ENCODE results near the gene RAET1G. TPM values are rescaled to one million over a fixed set of nuclear protein-coding genes. Genes with fewer than 3 reads are reported as not detected.
A peak's percentile ranks its signal among the peaks of the same experiment; 100 is the strongest.
"Not testable (repeated sequence)": the region's sequence is repeated elsewhere in the genome, so short reads cannot be mapped to it uniquely, and the experiment has no call there.

RAET1G gene
- total RNA-seq, 1 experiment from 2014 or later = not detected

DNA sequence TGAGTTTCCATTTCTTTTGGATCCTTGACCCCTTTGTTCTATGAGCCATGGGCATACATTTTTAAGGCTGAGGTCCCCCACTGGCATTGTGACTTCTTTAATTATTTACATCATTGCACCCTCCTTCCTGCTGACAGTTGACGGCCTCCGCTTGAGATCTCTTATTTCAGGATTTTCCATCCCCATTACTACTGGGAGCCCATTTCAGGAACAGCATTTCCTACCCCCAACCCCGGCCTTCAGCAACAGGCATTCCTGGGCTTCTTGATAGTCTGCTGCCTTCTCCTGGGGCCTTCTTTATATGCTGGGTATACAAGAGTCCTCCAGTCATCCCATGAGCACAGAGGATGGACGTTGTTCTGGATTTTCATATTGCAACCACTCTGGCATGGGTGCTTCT is 44.7 kb upstream of the RAET1G start:
- Histone ChIP-seq H3K4me3 (ENCODE audit: low read depth, low read length) (no peak overlapping the region), H3K36me3 (ENCODE audit: control insufficient read depth, insufficient read depth, low read length) (no peaks in the 10 kb centered on the region), H3K9me3 (no peaks in the 10 kb centered on the region), H3K27me3 (replicated peaks; ENCODE audit: control insufficient read depth, insufficient read depth, low read length) (no peaks in the 10 kb centered on the region), H3K4me1 (no peaks in the 10 kb centered on the region)
- Mint-ChIP-seq H3K27me3 (ENCODE audit: insufficient read depth, unreplicated experiment) (no peaks in the 10 kb centered on the region), H3K36me3 (ENCODE audit: insufficient read depth, unreplicated experiment) (peaks cover 15% of the 10 kb centered on the region), H3K4me3 (ENCODE audit: unreplicated experiment) (no peak overlapping the region), H3K4me1 (ENCODE audit: low read depth, unreplicated experiment) (no peaks in the 10 kb centered on the region), H3K27ac (ENCODE audit: unreplicated experiment) (no peak overlapping the region), H3K9me3 (ENCODE audit: unreplicated experiment) (no peaks in the 10 kb centered on the region)
- TF ChIP-seq, protein P1, sequence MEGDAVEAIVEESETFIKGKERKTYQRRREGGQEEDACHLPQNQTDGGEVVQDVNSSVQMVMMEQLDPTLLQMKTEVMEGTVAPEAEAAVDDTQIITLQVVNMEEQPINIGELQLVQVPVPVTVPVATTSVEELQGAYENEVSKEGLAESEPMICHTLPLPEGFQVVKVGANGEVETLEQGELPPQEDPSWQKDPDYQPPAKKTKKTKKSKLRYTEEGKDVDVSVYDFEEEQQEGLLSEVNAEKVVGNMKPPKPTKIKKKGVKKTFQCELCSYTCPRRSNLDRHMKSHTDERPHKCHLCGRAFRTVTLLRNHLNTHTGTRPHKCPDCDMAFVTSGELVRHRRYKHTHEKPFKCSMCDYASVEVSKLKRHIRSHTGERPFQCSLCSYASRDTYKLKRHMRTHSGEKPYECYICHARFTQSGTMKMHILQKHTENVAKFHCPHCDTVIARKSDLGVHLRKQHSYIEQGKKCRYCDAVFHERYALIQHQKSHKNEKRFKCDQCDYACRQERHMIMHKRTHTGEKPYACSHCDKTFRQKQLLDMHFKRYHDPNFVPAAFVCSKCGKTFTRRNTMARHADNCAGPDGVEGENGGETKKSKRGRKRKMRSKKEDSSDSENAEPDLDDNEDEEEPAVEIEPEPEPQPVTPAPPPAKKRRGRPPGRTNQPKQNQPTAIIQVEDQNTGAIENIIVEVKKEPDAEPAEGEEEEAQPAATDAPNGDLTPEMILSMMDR (IDR thresholded peaks at IDR 0.05; ENCODE audit: insufficient read depth in 1 of 2, low read depth in 1 of 2, low read length in 1 of 2, severe bottlenecking in 1 of 2, unreplicated experiment in 1 of 2) = no peak
- ChIA-PET POLR2A (no interaction called here), CTCF (no interaction called here)
- intact Hi-C loops (cut with micrococcal nuclease; ENCODE audit: unreplicated experiment) = no loop called here
- no peak for DNase-seq
- no TSS peak for BruUV-seq (replicated peaks)

DNA sequence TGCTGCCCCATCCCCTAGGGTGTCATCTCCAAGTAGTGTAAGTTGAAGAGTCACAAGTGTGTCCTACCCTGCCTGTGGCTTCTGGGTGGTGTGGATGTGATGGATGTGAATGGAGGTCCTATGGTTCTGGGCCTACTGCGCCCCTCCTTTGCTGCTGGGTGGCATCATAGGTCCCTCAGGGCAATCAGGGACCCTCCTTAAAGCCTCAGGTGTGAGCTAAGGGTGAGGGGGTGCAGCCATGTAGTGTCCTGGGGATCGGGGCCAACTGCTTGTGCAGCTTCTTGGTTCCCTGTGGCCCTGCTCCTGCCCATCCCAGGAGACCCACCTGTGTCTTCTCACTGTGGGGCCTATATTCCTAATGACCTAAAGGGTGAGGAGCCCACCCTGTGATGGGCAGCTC is 43.4 kb upstream of the RAET1G start:
- H3K4me3 ChIP-seq (ENCODE audit: low read depth, low read length); DNase-seq; H3K36me3 ChIP-seq (ENCODE audit: control insufficient read depth, insufficient read depth, low read length); POLR2A ChIA-PET; H3K27me3 Mint-ChIP-seq (ENCODE audit: insufficient read depth, unreplicated experiment); H3K4me3 Mint-ChIP-seq (ENCODE audit: unreplicated experiment); CTCF ChIA-PET; H3K27ac Mint-ChIP-seq (ENCODE audit: unreplicated experiment); H3K9me3 ChIP-seq; H3K4me1 Mint-ChIP-seq (ENCODE audit: low read depth, unreplicated experiment); intact Hi-C loops (cut with micrococcal nuclease; ENCODE audit: unreplicated experiment); H3K9me3 Mint-ChIP-seq (ENCODE audit: unreplicated experiment); H3K27me3 ChIP-seq (replicated peaks; ENCODE audit: control insufficient read depth, insufficient read depth, low read length); BruUV-seq (replicated peaks); H3K4me1 ChIP-seq: not testable (repeated sequence)
- peaks cover 15% of the 10 kb centered on the region for H3K36me3 Mint-ChIP-seq (ENCODE audit: insufficient read depth, unreplicated experiment)

DNA sequence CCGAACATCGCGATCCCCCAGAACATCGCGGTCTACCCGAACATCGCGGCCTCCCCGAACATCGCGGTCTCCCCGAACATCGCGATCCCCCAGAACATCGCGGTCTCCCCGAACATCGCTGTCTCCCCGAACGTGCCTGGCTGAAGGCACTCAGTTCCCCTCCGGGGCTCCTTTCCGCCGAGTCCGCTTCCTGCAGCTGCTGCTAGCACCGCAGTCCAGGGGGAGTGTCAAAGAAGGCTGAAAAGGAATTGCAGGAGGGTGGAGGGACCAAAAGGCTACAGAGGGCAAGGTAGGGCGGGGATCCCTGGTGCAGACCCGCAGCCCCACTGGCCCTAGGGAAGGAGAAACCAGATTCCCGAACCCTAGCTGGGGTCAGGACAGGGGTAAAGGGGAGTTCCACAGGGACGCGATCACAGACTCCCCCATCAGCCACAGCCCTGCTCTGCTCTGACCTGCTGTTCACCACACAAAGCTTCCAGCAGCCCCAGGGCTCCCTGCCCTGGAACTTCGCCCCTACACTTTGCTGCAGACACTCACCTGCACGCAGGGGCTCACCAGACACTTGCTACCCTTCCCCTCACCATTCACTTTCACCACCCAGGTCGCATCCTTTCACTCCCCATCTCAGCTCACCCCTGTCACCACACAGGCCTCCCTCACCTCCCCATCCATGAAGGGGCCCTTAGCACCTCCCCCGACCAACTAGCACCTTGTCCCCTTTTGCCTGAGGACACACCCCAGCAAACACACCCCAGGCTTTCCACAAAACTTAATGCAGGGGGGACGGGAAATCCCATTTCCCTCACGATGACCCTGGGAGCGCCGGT is 42.5 kb upstream of the RAET1G start:
- H3K9me3 Mint-ChIP-seq (ENCODE audit: unreplicated experiment) = no peaks in the 10 kb centered on the region
- intact Hi-C loops (cut with micrococcal nuclease; ENCODE audit: unreplicated experiment) = no loop called here
- TF ChIP-seq, protein P1 (IDR thresholded peaks at IDR 0.05; ENCODE audit: insufficient read depth in 1 of 2, low read depth in 1 of 2, low read length in 1 of 2, severe bottlenecking in 1 of 2, unreplicated experiment in 1 of 2) = no peak
- H3K27ac Mint-ChIP-seq (ENCODE audit: unreplicated experiment) = peak overlapping the region; percentile 80
- no peaks in the 10 kb centered on the region for H3K27me3 Mint-ChIP-seq (ENCODE audit: insufficient read depth, unreplicated experiment)
- no TSS peak for BruUV-seq (replicated peaks)
- no peak overlapping the region for H3K4me3 ChIP-seq (ENCODE audit: low read depth, low read length)
- CTCF ChIA-PET = no interaction called here
- peak overlapping the region; percentile 83 for H3K4me3 Mint-ChIP-seq (ENCODE audit: unreplicated experiment)
- H3K9me3 ChIP-seq = no peaks in the 10 kb centered on the region
- peaks cover 15% of the 10 kb centered on the region for H3K36me3 Mint-ChIP-seq (ENCODE audit: insufficient read depth, unreplicated experiment)
- no peaks in the 10 kb centered on the region for H3K27me3 ChIP-seq (replicated peaks; ENCODE audit: control insufficient read depth, insufficient read depth, low read length)
- no peak for DNase-seq
- POLR2A ChIA-PET = no interaction called here
- no peaks in the 10 kb centered on the region for H3K36me3 ChIP-seq (ENCODE audit: control insufficient read depth, insufficient read depth, low read length)
- H3K4me1 Mint-ChIP-seq (ENCODE audit: low read depth, unreplicated experiment) = no peaks in the 10 kb centered on the region
- no peaks in the 10 kb centered on the region for H3K4me1 ChIP-seq
